Subcutaneous adipose tissue (tissue), 4 donors: ENCODE results near the gene RIC8B. TPM values are rescaled to one million over a fixed set of nuclear protein-coding genes. Genes with fewer than 3 reads are reported as not detected.

Experiments
- CTCF ChIP-seq: fragments of 450-650 bp; IDR thresholded peaks from one replicate; pipeline ENCODE4 v1.5.1; 2016; ENCODE audit warnings: low read depth, mild to moderate bottlenecking, control low read depth, antibody characterized with exemption, moderate library complexity
- total RNA-seq, 4 donors: library from RNA; depleted of rRNA; stranded (reverse); fragments of >200 nt; gene quantifications; one replicate each; pipeline ENCODE4 v1.1.0, GENCODE V29; 2016

The RIC8B gene
- total RNA-seq, 4 donors from 2014 or later: 16.4 to 21.4 (median 17.1) TPM

- TF ChIP-seq CTCF: no peak
These were observed 132.9 kb downstream of the RIC8B start for GRCh38 chr12:106907411-106907810.

- no peak for TF ChIP-seq CTCF
These were observed 133.4 kb downstream of the RIC8B start for GRCh38 chr12:106907846-106908245.

GRCh38 chr12:106908561-106908960 is 134.1 kb downstream of the RIC8B start:
- TF ChIP-seq CTCF: no peak

GRCh38 chr12:106910202-106910601 is 135.7 kb downstream of the RIC8B start:
- TF ChIP-seq CTCF: no peak

- no peak for TF ChIP-seq CTCF
These were observed 137.1 kb downstream of the RIC8B start for GRCh38 chr12:106911581-106911980.

GRCh38 chr12:106913456-106913855 is 139.0 kb downstream of the RIC8B start:
- TF ChIP-seq CTCF: no peak

- no peak for TF ChIP-seq CTCF
These were observed 140.5 kb downstream of the RIC8B start for GRCh38 chr12:106914796-106915634.
